ENCODE measurements around the gene DDX24. TPM values are rescaled to one million over a fixed set of nuclear protein-coding genes. Genes with fewer than 3 reads are reported as not detected.

The DDX24 gene
- total and polyA plus RNA-seq, 2 donors, result 103 to 191 TPM

DNA sequence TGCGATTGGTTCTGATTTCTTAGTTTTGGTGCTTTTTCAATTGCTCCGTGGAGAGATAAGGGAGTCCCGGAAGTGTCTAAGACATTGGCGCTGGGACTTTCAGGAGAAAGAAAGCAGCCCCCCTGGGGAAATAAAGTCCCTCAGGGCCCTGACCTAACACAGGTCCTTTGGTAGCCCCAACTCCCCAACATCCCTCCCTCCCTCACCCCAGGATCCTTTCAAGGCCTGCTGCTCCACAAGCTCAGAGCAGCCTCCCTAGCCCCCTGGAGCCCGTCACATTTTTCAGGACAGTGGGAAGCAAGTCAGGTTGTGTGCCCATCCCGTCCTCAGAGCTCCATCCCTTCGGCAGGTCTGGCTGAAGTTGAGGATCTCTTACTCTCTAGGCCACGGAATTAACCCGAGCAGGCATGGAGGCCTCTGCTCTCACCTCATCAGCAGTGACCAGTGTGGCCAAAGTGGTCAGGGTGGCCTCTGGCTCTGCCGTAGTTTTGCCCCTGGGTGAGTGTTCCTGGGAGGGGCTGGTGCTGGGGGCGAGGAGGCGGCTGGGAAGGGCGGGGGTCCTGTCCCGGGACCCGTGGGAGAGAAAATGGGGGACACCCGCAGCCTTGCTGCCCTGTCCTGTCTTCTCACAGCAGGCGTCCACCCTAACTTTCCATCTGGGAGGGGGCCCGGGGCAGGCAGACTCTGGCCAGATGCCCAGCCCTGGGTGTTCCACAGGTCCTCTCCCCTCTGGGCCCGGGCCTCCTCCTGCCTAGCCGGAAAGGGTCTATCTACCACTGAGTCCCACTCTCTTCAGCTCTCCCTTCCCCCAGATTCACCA lies 30.5 kb upstream of the DDX24 start:
- Histone ChIP-seq H3K27me3 (ENCODE audit: control insufficient read depth in 2 of 2, insufficient read depth in 1 of 2, low read length in 1 of 2) (peaks cover 0 to 2% of the 10 kb centered on the region in 2 donors), H3K4me3 (ENCODE audit: low read length in 2 of 2) (peak overlapping the region; percentile 4 to 20), H3K4me1 (ENCODE audit: control insufficient read depth in 2 of 2, insufficient read depth in 2 of 2, low read length in 2 of 2) (peaks cover 0 to 3% of the 10 kb centered on the region in 2 donors), H3K9me3 (ENCODE audit: control insufficient read depth in 2 of 2, insufficient read depth in 1 of 2, low read length in 1 of 2) (no peaks in the 10 kb centered on the region), H3K36me3 (ENCODE audit: control insufficient read depth in 2 of 2, insufficient read depth in 2 of 2, low read length in 1 of 2) (no peaks in the 10 kb centered on the region), H3K27ac (ENCODE audit: low read depth in 1 of 2, low read length in 1 of 2) (peak overlapping the region in 1 of 2 donors; percentile 74)
- whole genome bisulfite sequencing, result 93% methylated on average over 20 of the region's 20 CpGs
- no peak for DNase-seq (ENCODE audit: low read depth in 6 of 9, low spot score in 9 of 9)

DNA sequence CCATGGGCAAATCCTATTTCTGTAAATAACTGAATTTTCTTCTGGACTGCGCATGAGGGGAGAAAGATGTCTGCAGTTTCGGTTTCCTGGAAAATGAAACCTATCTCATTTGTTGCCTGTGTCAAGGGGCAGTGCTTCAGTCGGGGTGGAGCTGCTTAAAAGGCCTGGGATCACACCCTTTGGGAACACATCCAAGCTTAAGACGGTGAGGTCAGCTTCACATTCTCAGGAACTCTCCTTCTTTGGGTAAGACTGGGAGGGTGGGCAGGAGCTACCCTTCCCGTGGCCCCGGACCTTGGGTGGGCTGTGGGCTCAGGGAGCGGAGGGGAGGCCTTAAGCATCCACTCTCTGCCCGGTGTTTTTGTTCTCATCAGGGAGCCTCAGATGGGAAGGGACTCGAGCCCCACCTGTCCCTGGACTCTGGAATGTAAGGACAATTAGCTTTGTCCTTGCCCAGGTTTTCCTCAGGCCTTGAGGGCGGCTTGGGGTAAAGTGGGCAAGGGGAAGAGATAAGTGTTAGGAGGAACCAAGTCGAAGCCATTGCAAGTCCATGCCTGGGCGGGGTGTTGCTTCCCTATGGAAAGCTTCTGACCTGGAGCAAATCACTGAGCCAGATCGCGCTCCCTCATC lies 29.7 kb upstream of the DDX24 start, which contains the start of gene IFI27:
TSS of gene IFI27 (plus strand) at position 185 of the 630 bp plus-strand sequence.
- peak in 1 of 9 donors; percentile 13 for DNase-seq (ENCODE audit: low read depth in 6 of 9, low spot score in 9 of 9)

DNA sequence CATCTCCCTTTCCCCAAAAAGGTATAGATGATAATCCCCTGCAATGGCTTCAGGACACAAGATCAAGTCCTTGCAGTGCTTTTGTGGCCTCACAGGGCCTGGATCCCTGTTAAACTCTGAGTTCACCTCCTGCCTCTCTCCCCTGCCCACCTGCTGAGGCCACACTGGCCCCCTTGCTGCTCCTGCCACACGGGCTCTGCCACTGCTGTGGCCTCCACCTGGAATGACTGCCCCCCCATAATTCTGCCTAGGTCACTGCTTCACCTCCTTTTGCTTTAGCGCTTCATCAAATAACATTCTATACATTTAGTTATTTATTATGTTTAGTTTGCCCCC lies 28.9 kb upstream of the DDX24 start:
- WGBS, result 100% methylated on average over 2 of the region's 2 CpGs
- no peaks in the 10 kb centered on the region for H3K27me3 ChIP-seq (ENCODE audit: control insufficient read depth in 2 of 2, insufficient read depth in 1 of 2, low read length in 1 of 2)
- peaks cover 0 to 3% of the 10 kb centered on the region in 2 donors for H3K4me1 ChIP-seq (ENCODE audit: control insufficient read depth in 2 of 2, insufficient read depth in 2 of 2, low read length in 2 of 2)
- no peaks in the 10 kb centered on the region for H3K9me3 ChIP-seq (ENCODE audit: control insufficient read depth in 2 of 2, insufficient read depth in 1 of 2, low read length in 1 of 2)
- no peak overlapping the region for H3K4me3 ChIP-seq (ENCODE audit: low read length in 2 of 2)
- H3K36me3 ChIP-seq (ENCODE audit: control insufficient read depth in 2 of 2, insufficient read depth in 2 of 2, low read length in 1 of 2), result no peaks in the 10 kb centered on the region
- H3K27ac ChIP-seq (ENCODE audit: low read depth in 1 of 2, low read length in 1 of 2), result peak overlapping the region in 1 of 2 donors; percentile 64
- no peak for DNase-seq (ENCODE audit: low read depth in 6 of 9, low spot score in 9 of 9)

More for the DNA sequence above, 29.7 kb upstream of the DDX24 start, which contains the start of gene IFI27:
- Histone ChIP-seq H3K4me1 (ENCODE audit: control insufficient read depth in 2 of 2, insufficient read depth in 2 of 2, low read length in 2 of 2) (peaks cover 0 to 3% of the 10 kb centered on the region in 2 donors), H3K27ac (ENCODE audit: low read depth in 1 of 2, low read length in 1 of 2) (peak within 1 kb of the TSS in 1 of 2 donors; percentile 74), H3K27me3 (ENCODE audit: control insufficient read depth in 2 of 2, insufficient read depth in 1 of 2, low read length in 1 of 2) (peaks cover 0 to 2% of the 10 kb centered on the region in 2 donors), H3K4me3 (ENCODE audit: low read length in 2 of 2) (peak within 1 kb of the TSS; percentile 4 to 20), H3K9me3 (ENCODE audit: control insufficient read depth in 2 of 2, insufficient read depth in 1 of 2, low read length in 1 of 2) (no peaks in the 10 kb centered on the region), H3K36me3 (ENCODE audit: control insufficient read depth in 2 of 2, insufficient read depth in 2 of 2, low read length in 1 of 2) (no peaks in the 10 kb centered on the region)
- WGBS, result 90% methylated on average over 14 of the region's 14 CpGs

DNA sequence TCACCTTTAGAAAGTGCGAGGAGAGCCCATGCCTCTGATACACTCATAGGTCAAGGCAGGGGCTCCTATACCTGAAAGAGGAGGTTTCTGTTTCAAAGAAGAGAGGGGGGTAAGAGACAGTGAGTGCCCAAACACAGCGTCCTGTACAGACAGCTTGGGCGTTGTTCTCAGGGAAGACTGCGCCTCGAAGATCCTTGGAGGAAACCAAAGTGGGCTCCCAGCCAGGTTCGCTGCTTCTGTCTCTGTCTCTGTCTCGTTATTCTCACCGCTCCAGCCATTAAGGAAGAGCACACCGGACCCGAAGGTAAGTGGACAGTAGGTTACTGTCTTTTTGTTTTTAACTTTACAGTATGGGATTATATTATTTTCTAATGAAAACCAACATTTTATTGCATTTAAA lies 23.7 kb upstream of the DDX24 start:
- no peak for DNase-seq (ENCODE audit: low read depth in 6 of 9, low spot score in 9 of 9)
- no peaks in the 10 kb centered on the region for H3K27me3 ChIP-seq (ENCODE audit: control insufficient read depth in 2 of 2, insufficient read depth in 1 of 2, low read length in 1 of 2)
- no peak overlapping the region for H3K27ac ChIP-seq (ENCODE audit: low read depth in 1 of 2, low read length in 1 of 2)
- H3K36me3 ChIP-seq (ENCODE audit: control insufficient read depth in 2 of 2, insufficient read depth in 2 of 2, low read length in 1 of 2), result no peaks in the 10 kb centered on the region
- H3K4me3 ChIP-seq (ENCODE audit: low read length in 2 of 2), result no peak overlapping the region
- no peaks in the 10 kb centered on the region for H3K9me3 ChIP-seq (ENCODE audit: control insufficient read depth in 2 of 2, insufficient read depth in 1 of 2, low read length in 1 of 2)
- no peaks in the 10 kb centered on the region for H3K4me1 ChIP-seq (ENCODE audit: control insufficient read depth in 2 of 2, insufficient read depth in 2 of 2, low read length in 2 of 2)
- 89% methylated on average over 10 of the region's 10 CpGs for WGBS

DNA sequence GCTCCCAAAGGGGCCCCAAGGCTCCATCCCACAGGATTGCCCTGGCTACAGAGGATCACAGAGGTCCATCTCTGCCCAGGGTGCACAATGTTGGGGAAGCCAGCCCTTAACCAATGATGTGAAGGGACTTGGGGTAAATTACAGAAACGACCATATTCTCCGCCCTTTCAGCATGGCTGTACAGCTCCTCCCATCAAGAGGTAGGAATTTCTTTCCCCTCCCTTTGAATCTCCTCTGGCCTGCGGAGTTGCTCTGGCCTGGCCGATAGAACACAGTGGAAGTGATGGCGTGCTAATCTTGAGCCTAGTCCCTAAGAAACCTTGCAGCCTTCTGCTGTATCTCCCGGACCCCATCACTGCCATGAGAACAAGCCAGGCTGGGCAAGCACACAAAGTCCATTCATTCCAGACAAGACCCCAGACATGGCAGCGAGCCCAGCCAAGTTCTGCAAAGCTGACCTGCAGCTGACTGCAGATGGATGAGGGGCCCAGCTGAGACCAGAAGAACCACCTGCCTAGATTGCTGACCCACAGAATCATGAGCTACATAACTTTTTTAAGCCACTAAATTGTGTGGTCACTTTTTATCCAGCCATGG lies 22.6 kb upstream of the DDX24 start:
- H3K27ac ChIP-seq (ENCODE audit: low read depth in 1 of 2, low read length in 1 of 2), result no peak overlapping the region
- H3K9me3 ChIP-seq (ENCODE audit: control insufficient read depth in 2 of 2, insufficient read depth in 1 of 2, low read length in 1 of 2), result no peaks in the 10 kb centered on the region
- H3K4me3 ChIP-seq (ENCODE audit: low read length in 2 of 2), result no peak overlapping the region
- no peaks in the 10 kb centered on the region for H3K36me3 ChIP-seq (ENCODE audit: control insufficient read depth in 2 of 2, insufficient read depth in 2 of 2, low read length in 1 of 2)
- H3K4me1 ChIP-seq (ENCODE audit: control insufficient read depth in 2 of 2, insufficient read depth in 2 of 2, low read length in 2 of 2), result no peaks in the 10 kb centered on the region
- no peak for DNase-seq (ENCODE audit: low read depth in 6 of 9, low spot score in 9 of 9)
- H3K27me3 ChIP-seq (ENCODE audit: control insufficient read depth in 2 of 2, insufficient read depth in 1 of 2, low read length in 1 of 2), result no peaks in the 10 kb centered on the region
- WGBS, result 89% methylated on average over 7 of the region's 7 CpGs

DNA sequence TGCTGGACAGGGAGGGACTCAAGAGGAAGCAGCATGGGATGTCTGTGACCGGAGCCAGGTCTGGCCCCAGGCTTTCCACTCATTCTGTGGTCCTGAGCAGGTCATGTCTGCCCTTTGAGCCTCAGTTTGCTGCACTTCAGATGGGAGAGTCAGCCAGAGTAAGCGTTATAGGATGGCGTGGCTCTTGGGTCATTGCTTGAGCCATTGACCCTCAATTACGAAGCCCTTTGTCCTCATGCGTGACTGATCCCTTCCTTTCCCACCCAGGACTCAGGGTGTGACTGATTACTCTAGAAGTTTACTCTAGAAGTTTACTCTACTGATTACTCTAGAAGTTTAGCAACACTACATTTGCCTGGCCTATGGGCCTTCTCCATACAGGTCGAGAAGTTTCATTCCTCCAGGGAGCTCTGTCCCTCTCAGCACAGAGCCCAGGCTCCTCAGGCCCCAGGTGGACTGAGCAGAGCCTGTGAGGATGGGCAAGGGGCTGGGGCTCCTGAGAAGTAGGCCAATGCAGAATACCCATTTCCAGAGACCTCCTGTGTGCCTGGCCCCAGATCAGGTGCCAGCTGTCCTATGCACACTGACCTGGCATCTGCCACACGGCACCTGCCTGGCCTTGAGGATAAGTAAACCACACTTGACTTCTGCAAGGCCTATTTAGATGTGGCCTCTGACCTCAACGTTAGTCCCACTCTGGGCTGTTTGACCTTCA lies 21.9 kb upstream of the DDX24 start:
- Histone ChIP-seq H3K36me3 (ENCODE audit: control insufficient read depth in 2 of 2, insufficient read depth in 2 of 2, low read length in 1 of 2) (peaks cover 0 to 3% of the 10 kb centered on the region in 2 donors), H3K27ac (ENCODE audit: low read depth in 1 of 2, low read length in 1 of 2) (no peak overlapping the region), H3K27me3 (ENCODE audit: control insufficient read depth in 2 of 2, insufficient read depth in 1 of 2, low read length in 1 of 2) (no peaks in the 10 kb centered on the region), H3K4me1 (ENCODE audit: control insufficient read depth in 2 of 2, insufficient read depth in 2 of 2, low read length in 2 of 2) (no peaks in the 10 kb centered on the region), H3K4me3 (ENCODE audit: low read length in 2 of 2) (no peak overlapping the region), H3K9me3 (ENCODE audit: control insufficient read depth in 2 of 2, insufficient read depth in 1 of 2, low read length in 1 of 2) (no peaks in the 10 kb centered on the region)
- no peak for DNase-seq (ENCODE audit: low read depth in 6 of 9, low spot score in 9 of 9)
- 97% methylated on average over 8 of the region's 8 CpGs for WGBS

DNA sequence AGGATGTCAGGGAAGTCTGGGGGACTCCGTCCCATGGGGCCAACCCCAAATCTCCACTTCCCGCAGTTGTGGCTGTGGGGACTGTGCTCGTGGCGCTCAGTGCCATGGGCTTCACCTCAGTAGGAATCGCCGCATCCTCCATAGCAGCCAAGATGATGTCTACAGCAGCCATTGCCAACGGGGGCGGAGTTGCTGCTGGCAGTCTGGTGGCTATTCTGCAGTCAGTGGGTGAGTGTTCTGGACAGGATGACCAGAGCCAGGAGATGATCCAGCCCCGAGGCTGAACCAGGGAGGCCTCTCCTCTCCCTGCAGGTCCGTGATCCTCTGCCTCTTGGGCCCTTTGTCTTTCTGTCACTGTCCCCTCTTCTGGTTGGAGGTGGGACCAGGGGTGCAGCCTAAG lies 20.7 kb upstream of the DDX24 start:
- Histone ChIP-seq H3K27me3 (ENCODE audit: control insufficient read depth in 2 of 2, insufficient read depth in 1 of 2, low read length in 1 of 2) (no peaks in the 10 kb centered on the region), H3K4me1 (ENCODE audit: control insufficient read depth in 2 of 2, insufficient read depth in 2 of 2, low read length in 2 of 2) (no peaks in the 10 kb centered on the region), H3K4me3 (ENCODE audit: low read length in 2 of 2) (no peak overlapping the region), H3K27ac (ENCODE audit: low read depth in 1 of 2, low read length in 1 of 2) (no peak overlapping the region), H3K36me3 (ENCODE audit: control insufficient read depth in 2 of 2, insufficient read depth in 2 of 2, low read length in 1 of 2) (peaks cover 0 to 3% of the 10 kb centered on the region in 2 donors), H3K9me3 (ENCODE audit: control insufficient read depth in 2 of 2, insufficient read depth in 1 of 2, low read length in 1 of 2) (no peaks in the 10 kb centered on the region)
- no peak for DNase-seq (ENCODE audit: low read depth in 6 of 9, low spot score in 9 of 9)
- WGBS, result 99% methylated on average over 10 of the region's 10 CpGs

DNA sequence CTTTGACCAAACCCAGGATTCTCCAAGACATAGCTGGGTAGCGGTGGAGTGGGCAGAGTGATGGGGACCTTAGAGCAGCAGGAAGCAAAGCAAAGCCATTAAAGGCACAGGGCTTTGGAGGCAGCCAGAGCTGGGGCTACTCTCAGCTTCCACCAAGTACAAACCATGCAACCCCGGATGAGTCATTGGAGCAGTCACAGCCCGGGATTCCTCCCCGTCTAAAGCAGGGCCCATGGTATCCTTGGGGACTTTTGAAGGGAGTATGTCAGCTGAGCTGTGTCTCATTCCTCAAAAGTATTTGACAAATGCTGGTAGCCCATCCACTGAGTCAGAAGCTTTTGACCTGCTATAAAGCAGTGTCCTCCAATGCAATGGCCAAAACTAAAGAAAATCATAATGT lies 19.8 kb upstream of the DDX24 start:
- 96% methylated on average over 4 of the region's 4 CpGs for whole genome bisulfite sequencing
- no peak for DNase-seq (ENCODE audit: low read depth in 6 of 9, low spot score in 9 of 9)
- H3K4me3 ChIP-seq (ENCODE audit: low read length in 2 of 2), result no peak overlapping the region

More for the DNA sequence above, 19.8 kb upstream of the DDX24 start:
- Histone ChIP-seq H3K36me3 (ENCODE audit: control insufficient read depth in 2 of 2, insufficient read depth in 2 of 2, low read length in 1 of 2) (peaks cover 0 to 3% of the 10 kb centered on the region in 2 donors), H3K27me3 (ENCODE audit: control insufficient read depth in 2 of 2, insufficient read depth in 1 of 2, low read length in 1 of 2) (no peaks in the 10 kb centered on the region), H3K27ac (ENCODE audit: low read depth in 1 of 2, low read length in 1 of 2) (no peak overlapping the region), H3K9me3 (ENCODE audit: control insufficient read depth in 2 of 2, insufficient read depth in 1 of 2, low read length in 1 of 2) (no peaks in the 10 kb centered on the region), H3K4me1 (ENCODE audit: control insufficient read depth in 2 of 2, insufficient read depth in 2 of 2, low read length in 2 of 2) (no peaks in the 10 kb centered on the region)
